HepG2 (cell line): ENCODE data around the gene ASB3. TPM values are rescaled to one million over a fixed set of nuclear protein-coding genes. Genes with fewer than 3 reads are reported as not detected.

Experiments
- MAFG ChIP-seq: sonication (generic); formaldehyde crosslinking; IDR thresholded peaks from 2 replicates; pipeline ENCODE4 v1.5.1; 2020; ENCODE audit warnings: mild to moderate bottlenecking, missing genetic modification reagents
- POLR2A ChIP-seq, 2 experiments: IDR thresholded peaks; 2 replicates each; pipeline ENCODE4 v1.6.1; 2011; ENCODE audit warnings: low read depth in 2 of 2, low read length in 2 of 2, mild to moderate bottlenecking in 1 of 2, moderate library complexity in 1 of 2; ENCODE audit not compliant: insufficient read depth in 1 of 2
- RBFOX2 ChIP-seq: fragments of 200-400 bp; formaldehyde crosslinking; IDR thresholded peaks from 2 replicates; pipeline ENCODE4 v1.6.1; 2017; ENCODE audit warnings: low read depth, mild to moderate bottlenecking, low read length
- RERE ChIP-seq: IDR thresholded peaks from 2 replicates; pipeline ENCODE4 v1.6.1; 2016; ENCODE audit warnings: low read depth, missing genetic modification reagents, missing compliant biosample characterization
- SCMH1 ChIP-seq: sonication (generic); formaldehyde crosslinking; IDR thresholded peaks from 2 replicates; pipeline ENCODE4 v1.9.0; 2021; ENCODE audit warnings: missing genetic modification reagents, mild to moderate bottlenecking, borderline replicate concordance
- SPEN ChIP-seq: sonication (generic); formaldehyde crosslinking; IDR thresholded peaks from 2 replicates; pipeline ENCODE4 v1.5.1; 2020; ENCODE audit warnings: low read depth, mild to moderate bottlenecking, missing genetic modification reagents
- U2AF2 ChIP-seq: fragments of 200-400 bp; formaldehyde crosslinking; IDR thresholded peaks from 2 replicates; pipeline ENCODE4 v1.6.1; 2017; ENCODE audit warnings: low read depth, mild to moderate bottlenecking, low read length
- XRCC5 ChIP-seq: fragments of 200-400 bp; formaldehyde crosslinking; optimal IDR thresholded peaks from 2 replicates; pipeline ENCODE3; 2017; ENCODE audit warnings: mild to moderate bottlenecking, low read length
- YEATS2 ChIP-seq: sonication (generic); formaldehyde crosslinking; IDR thresholded peaks from 2 replicates; pipeline ENCODE4 v1.4.0; 2020; ENCODE audit warnings: missing genetic modification reagents, borderline replicate concordance
- YY1 ChIP-seq: IDR thresholded peaks from 2 replicates; pipeline ENCODE4 v1.6.1; 2011; ENCODE audit warnings: low read length, low read depth, moderate library complexity, mild to moderate bottlenecking; ENCODE audit not compliant: insufficient read depth, insufficient replicate concordance
- ZBTB14 ChIP-seq: sonication (generic); formaldehyde crosslinking; IDR thresholded peaks from 2 replicates; pipeline ENCODE4 v1.4.0; 2020; ENCODE audit warnings: missing genetic modification reagents
- ZFX ChIP-seq: sonication (generic); formaldehyde crosslinking; IDR thresholded peaks from 2 replicates; pipeline ENCODE4 v1.4.0; 2020; ENCODE audit warnings: mild to moderate bottlenecking, low read depth, missing genetic modification reagents, moderate library complexity
- ZNF205 ChIP-seq: IDR thresholded peaks from 2 replicates; pipeline ENCODE4 v1.6.1; 2018; ENCODE audit warnings: missing biosample characterization, missing genetic modification reagents
- ZNF75D ChIP-seq: sonication (generic); formaldehyde crosslinking; IDR thresholded peaks from 2 replicates; pipeline ENCODE4 v1.8.1; 2023; ENCODE audit warnings: missing genetic modification reagents, mild to moderate bottlenecking, borderline replicate concordance
- ZNF83 ChIP-seq: sonication (generic); formaldehyde crosslinking; IDR thresholded peaks from 2 replicates; pipeline ENCODE4 v1.4.0; 2020; ENCODE audit warnings: missing genetic modification reagents, mild to moderate bottlenecking, borderline replicate concordance
- polyA plus RNA-seq, 8 experiments: library from polyadenylated mRNA; depleted of rRNA in 3 of 8; stranded (reverse) in 7 of 8; unstranded in 1 of 8; fragments of >200 nt; fragmentation: Illumina TruSeq in 4 of 8; extraction: Trizol in 4 of 8; gene quantifications; 2 replicates each; pipeline versions ENCODE4 v1.2.1 to v1.2.3, GENCODE V29; 2011 to 2016; ENCODE audit warnings: low read depth in 4 of 8, missing spikeins in 1 of 8, mixed read lengths in 1 of 8; ENCODE audit not compliant: insufficient read depth in 1 of 8
- total RNA-seq, 5 experiments: library from RNA; depleted of rRNA; stranded (reverse); fragments of >200 nt; fragmentation: Illumina TruSeq; extraction: Trizol; gene quantifications; 2 replicates each; pipeline ENCODE4 v1.2.3, GENCODE V29; 2016; ENCODE audit warnings: low read depth in 1 of 5
- TF ChIP-seq, protein P1 (sequence below): IDR thresholded peaks from 2 replicates; pipeline ENCODE4 v1.6.1; 2016; ENCODE audit warnings: low read depth, borderline replicate concordance
- TF ChIP-seq, protein P2 (sequence below): sonication (generic); formaldehyde crosslinking; IDR thresholded peaks from 2 replicates; pipeline ENCODE4 v1.5.0; 2020; ENCODE audit warnings: mild to moderate bottlenecking, missing genetic modification reagents
- TF ChIP-seq, protein P3 (sequence below): sonication (generic); formaldehyde crosslinking; IDR thresholded peaks from 2 replicates; pipeline ENCODE4 v1.5.1; 2020; ENCODE audit warnings: mild to moderate bottlenecking, missing genetic modification reagents, moderate library complexity

The ASB3 gene
- total and polyA plus RNA-seq, 2 of the 13 experiments (the other 11 are each of a cell fraction or from before 2014, with no cell fraction given) = 40.1 to 41.8 TPM

DNA sequence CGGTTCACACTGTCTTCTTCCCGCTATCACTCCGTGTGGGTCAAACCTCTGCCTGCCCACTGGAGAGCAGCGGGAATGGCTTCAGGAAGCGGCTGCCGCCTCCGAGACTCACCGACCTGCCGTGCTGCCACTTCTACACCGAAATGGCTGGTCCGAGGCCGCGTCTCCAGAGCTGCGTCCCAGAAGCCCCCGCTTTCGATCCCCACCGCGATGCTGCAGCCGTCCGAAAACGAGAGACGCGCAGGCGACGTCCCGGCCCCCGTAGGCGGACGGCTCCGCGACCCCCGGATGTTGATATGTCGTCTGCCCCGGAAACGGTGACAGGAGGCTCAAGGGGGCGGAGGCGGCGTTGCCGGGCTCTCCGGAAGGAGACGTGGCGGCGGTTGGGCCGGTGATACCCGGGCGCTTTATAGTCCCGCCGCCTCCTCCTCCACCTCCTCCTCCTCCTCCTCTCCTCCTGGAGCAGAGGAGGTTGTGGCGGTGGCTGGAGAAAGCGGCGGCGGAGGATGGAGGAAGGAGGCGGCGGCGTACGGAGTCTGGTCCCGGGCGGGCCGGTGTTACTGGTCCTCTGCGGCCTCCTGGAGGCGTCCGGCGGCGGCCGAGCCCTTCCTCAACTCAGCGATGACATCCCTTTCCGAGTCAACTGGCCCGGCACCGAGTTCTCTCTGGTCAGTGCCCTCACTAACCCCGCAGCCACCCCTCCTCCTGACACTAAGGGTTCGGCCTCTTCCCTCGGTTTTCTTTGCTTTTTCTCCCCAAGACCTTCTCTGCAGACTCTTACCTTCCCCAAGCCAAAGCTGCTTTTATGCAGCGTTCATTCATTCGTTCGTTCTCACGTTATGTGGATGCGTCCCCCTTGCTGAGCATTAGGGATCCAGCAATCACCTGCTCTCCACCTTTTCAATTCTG lies at the start of gene ASB3, which contains the start of gene ERLEC1 (continued):
- TF ChIP-seq RERE (CRISPR knock-in tag) = peak; percentile 51; the same call in 1 of the 2 replicates
- peak; percentile 99 for TF ChIP-seq SPEN
- no peak for TF ChIP-seq ZNF75D
- TF ChIP-seq RBFOX2 = peak; percentile 98
- peak; percentile 93 for TF ChIP-seq ZNF205 (CRISPR knock-in tag)
- peak; percentile 89 for TF ChIP-seq YY1
- no peak for TF ChIP-seq ZNF83 (CRISPR knock-in tag)
- peak; percentile 99 for TF ChIP-seq YEATS2 (CRISPR knock-in tag)
- no peak for TF ChIP-seq MAFG (CRISPR knock-in tag)
- TF ChIP-seq, protein P1, sequence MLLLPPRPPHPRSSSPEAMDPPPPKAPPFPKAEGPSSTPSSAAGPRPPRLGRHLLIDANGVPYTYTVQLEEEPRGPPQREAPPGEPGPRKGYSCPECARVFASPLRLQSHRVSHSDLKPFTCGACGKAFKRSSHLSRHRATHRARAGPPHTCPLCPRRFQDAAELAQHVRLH (CRISPR knock-in tag) = peak; percentile 97; the same call in 1 of the 2 replicates
- TF ChIP-seq POLR2A (IDR thresholded peaks at IDR 0.05; ENCODE audit: insufficient read depth in 1 of 2, low read depth in 2 of 2, low read length in 2 of 2) = peak; percentile 95 to 97
- peak; percentile 95 for TF ChIP-seq ZFX (CRISPR knock-in tag)
- TF ChIP-seq SCMH1 = no peak
- TF ChIP-seq, protein P2, sequence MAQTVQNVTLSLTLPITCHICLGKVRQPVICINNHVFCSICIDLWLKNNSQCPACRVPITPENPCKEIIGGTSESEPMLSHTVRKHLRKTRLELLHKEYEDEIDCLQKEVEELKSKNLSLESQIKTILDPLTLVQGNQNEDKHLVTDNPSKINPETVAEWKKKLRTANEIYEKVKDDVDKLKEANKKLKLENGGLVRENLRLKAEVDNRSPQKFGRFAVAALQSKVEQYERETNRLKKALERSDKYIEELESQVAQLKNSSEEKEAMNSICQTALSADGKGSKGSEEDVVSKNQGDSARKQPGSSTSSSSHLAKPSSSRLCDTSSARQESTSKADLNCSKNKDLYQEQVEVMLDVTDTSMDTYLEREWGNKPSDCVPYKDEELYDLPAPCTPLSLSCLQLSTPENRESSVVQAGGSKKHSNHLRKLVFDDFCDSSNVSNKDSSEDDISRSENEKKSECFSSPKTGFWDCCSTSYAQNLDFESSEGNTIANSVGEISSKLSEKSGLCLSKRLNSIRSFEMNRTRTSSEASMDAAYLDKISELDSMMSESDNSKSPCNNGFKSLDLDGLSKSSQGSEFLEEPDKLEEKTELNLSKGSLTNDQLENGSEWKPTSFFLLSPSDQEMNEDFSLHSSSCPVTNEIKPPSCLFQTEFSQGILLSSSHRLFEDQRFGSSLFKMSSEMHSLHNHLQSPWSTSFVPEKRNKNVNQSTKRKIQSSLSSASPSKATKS (CRISPR knock-in tag) = peak; percentile 93
- TF ChIP-seq ZBTB14 = no peak
- TF ChIP-seq U2AF2 = no peak
- TF ChIP-seq, protein P3, sequence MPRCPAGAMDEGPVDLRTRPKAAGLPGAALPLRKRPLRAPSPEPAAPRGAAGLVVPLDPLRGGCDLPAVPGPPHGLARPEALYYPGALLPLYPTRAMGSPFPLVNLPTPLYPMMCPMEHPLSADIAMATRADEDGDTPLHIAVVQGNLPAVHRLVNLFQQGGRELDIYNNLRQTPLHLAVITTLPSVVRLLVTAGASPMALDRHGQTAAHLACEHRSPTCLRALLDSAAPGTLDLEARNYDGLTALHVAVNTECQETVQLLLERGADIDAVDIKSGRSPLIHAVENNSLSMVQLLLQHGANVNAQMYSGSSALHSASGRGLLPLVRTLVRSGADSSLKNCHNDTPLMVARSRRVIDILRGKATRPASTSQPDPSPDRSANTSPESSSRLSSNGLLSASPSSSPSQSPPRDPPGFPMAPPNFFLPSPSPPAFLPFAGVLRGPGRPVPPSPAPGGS (CRISPR knock-in tag) = peak; percentile 78; the same call in 1 of the 2 replicates
- TF ChIP-seq XRCC5 = peak; percentile 63
